HG03432 (cell line): ENCODE data around the gene MPST.

Experiments
- ATAC-seq: cut with Tn5 transposase; IDR thresholded peaks from one replicate; pipeline ENCODE4 v1.9.1; 2021; ENCODE audit warnings: mild to moderate bottlenecking, moderate library complexity; ENCODE audit not compliant: unreplicated experiment

MPST gene

DNA sequence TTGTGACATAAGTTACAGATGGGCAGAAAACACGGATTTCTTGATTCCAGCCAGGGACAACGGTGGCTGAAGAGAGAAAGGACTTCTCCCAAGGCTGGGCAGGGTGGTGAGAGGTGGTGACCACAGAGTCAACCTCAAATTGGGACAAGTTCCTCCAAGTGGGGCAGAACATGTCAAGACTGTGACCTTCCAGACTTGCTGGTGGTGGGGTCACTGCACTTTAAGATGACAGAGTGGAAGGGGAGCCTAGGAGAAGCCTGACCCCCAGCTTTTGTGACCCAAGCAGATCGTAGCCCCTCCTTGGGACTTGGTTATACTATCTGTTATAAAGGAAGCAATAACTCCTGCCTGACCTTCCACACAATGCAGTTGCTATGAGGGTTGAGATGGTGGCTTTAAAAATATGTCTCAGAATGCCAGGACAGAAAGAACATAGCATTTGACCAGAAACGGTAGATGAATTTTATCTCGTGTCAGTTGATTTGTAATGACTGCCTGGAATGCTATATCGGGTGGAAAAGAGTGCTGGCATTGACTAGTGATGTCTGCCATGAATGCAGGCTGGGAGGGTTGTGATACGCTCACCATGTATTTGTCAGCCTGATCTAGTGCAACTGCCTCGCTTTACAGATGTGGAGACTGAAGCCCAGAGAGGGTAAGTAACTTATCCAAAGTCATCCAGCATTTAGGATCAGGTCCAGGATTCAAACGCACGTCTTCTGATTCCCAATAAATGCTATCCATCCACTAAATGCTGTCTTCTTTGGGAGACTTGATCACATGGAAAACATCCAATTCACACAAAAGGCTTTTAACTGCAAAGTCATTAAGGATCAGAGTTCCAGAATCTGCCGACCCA lies 18.6 kb upstream of the MPST start:
- no peak for ATAC-seq

DNA sequence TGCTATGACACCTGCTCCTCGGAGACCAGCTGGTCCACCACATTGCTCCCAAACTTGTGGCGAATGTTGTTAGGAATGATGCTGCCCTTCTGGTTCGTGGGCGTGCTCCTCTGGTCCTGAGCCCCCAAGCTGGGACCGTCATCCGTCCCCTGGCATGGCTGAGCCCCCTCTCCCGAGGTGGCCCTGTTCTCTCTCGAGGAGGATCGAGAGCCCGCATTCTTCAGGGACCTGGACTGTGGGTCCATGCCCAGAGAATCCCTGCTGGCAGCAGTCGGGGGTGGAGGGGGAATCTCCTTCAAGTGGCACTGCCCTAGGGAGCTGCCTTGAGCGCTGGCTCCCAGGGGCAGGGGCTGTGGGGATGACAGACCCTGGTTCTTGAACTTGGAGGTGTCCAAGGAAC lies 17.7 kb upstream of the MPST start:
- no peak for ATAC-seq

DNA sequence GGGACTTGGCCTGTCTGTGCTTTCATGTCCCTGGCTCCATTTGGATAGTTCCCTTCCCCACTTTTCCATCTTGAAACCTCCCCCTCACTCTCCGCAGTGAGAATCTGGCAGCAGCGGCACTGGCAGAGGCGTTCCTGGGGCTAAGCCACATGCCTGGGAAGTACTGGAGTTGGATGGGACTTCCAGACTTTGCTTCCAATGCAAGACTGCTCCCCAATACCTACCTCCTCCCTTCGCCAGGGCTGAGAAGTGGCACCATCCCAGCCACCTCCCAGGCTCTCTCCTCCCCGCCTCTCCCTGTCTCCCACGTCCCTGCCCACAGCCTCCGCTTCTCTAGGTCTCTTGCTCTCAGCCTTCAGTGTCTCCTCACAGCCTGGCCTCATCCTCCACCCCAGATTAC lies 16.9 kb upstream of the MPST start:
- no peak for ATAC-seq

DNA sequence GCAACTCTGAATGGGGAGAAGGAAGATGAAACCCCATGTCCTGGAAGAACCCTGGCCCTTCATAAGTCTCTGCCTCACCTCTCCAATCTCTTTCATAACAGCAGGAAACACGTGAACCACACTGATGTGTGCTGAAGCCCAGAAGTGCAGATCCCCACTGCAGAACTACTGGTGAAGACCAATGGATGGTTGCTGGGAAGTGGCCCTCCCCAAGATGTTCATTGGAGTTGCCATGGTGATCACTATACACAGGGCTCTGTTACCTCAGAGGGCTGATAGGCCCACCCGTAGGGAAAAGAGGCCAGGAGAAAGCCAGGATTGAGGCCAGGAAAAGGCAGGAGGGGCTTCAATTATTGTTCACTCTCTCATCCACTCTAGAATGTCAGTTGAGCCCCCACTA lies 11.9 kb upstream of the MPST start:
- no peak for ATAC-seq

DNA sequence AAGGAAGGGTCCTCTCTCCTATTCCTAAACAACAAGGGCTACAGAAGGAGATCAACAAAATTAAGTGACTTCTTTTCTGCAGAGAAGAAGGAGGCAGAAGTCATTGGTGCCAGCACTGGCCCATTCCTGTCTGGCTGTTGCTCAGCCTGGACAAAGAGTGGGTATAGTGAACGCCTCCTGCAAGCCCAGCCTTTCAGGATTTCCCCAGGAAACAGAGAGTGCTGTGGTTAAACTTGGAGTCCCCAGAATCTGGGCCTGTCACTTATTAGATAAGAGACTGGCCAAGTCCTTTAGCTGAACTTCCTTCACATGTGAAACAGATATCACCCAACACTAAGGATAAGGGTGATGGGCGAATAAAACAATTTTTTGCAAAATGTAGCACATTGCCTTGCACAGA lies 11.2 kb upstream of the MPST start:
- ATAC-seq = no peak

DNA sequence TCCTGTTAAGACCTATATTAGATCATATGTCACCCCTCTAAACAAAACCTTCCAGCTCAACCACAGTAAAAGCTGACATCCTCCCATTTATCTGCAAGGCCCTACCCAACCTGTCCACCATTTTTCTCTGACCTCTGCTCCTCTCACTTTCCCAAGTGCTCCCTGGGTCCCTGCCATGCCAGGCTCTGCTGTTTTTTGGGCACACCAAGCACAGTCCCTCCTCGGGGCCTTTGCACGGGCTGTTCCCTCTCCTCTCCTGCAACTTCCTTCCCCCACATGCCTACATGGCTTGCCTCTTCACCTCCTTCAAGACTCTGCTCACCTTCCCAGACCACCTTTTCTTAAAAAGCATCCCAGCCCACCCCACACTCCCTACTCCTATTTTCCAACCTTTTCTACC lies 10.1 kb upstream of the MPST start:
- no peak for ATAC-seq

DNA sequence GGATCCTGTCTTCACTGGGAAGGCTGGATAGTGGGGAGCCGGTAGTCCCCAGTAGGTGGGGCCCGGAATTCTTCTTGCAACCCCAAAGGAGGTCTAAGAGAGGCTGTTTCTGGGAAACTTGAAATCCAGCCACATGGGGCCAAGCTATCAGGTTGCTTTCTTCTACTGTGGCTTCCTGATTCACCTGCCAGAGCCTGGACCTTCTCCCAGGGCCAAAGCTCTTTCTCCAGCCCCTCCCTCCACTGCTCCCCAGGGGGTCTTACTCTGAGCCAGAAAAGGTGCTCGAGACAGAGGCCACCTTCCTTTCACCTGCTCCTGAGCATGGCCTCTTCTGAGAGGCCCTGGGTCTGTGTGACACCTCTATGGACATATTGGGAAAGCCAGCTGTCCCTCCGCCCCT lies 9.4 kb upstream of the MPST start:
- ATAC-seq = no peak

DNA sequence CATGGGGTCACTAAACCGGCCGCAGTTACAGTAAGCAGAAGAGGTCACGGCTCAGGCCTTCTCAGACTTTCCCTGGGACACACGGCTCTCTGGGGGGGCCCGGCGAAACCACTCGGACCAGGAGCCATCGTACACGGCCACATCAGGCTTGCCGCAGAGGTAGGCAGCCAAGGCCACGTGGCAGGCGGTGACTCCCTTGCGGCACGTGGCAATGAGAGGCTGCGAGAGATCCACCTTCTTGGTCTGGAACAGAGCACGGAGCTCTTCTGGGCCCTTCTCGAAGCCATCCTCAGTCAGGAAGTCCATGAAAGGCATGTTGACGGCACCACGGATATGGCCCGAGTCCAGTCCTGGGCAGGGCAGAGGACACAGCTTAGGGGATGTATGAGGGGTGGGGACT lies 8.6 kb upstream of the MPST start:
- ATAC-seq = no peak

DNA sequence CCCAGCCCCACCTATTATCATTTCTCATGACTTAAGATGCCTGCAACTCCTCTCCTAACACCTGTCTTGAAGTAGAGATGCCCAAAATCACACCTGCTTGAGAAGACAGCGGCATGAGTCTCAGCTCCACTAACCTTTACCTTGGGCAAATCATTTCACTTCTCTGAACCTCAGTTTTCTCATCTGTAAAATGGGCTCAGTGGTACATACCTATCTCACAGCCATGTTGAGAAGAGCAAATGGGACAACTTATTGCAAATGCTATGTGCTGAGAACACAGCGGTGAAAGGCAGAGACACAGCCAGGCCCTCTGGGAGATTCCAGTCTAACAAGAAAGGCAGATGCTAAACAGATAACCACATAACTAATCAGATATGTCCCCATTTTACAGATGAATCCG lies 8.1 kb upstream of the MPST start:
- no peak for ATAC-seq

DNA sequence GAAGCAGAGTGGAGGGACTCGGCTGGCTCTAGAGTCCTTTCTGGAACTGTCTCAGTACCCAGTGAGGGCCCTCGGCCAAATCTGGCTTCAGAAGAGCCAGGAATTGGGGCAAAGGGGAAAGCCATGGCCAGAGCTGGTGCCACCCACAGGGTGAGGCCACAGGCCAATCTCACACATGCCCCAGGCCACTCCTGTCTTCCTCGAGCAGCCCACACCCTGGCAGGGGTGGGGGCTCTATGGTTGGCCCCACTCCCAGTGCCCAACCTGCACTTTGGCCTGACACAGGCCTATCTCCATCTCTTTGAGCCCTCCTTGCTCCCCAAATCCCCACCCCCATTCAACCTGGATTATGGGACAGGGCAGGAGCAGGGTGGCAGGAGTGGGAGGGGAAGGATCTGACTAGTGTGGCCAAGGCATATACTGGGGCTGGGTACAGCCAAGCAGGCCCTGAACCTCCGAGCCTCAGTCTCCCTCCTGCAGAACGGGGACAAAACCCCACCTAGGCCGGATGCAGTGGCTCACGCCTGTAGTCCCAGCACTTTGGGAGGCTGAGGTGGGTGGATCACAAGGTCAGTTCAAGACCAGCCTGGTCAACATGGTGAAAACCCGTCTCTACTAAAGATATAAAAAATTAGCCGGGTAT lies 7.2 kb upstream of the MPST start:
- no peak for ATAC-seq

DNA sequence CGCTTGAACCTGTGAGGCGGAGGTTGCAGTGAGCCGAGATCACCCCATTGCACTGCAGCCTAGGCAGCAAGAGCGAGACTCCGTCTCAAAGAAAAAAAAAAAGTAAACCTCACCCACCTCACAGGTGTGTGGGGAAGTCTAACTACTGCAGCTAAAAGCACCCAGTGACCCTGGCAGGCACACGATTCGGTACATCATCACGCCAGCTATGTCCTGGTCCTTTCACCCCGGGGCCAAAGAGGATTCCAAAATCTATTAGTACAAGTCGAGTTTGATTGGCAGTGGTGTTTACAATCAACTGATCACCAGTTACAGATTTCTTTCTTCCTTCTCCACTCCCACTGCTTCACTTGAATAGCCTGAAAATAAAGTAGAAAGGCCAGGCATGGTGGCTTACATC lies 6.6 kb upstream of the MPST start:
- no peak for ATAC-seq

DNA sequence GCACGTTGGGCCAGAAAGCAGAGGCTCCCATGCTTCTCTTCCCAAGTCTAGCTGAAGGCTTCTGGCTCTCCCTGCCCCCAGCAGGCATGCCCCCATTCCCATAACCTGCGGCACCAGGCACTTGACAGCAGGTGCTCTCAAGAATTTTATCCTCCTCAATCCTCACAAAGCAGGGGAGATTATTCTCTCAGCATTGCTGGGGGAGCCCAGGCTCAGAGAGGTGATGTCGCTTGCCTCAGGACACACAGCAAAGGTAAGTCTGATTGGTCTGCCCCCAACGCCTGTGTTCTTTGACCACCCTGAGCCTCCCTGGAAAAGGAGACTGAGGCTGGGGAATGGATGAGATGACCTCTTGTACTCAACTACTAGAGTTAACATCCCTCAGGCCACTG lies 5.1 kb upstream of the MPST start:
- no peak for ATAC-seq

DNA sequence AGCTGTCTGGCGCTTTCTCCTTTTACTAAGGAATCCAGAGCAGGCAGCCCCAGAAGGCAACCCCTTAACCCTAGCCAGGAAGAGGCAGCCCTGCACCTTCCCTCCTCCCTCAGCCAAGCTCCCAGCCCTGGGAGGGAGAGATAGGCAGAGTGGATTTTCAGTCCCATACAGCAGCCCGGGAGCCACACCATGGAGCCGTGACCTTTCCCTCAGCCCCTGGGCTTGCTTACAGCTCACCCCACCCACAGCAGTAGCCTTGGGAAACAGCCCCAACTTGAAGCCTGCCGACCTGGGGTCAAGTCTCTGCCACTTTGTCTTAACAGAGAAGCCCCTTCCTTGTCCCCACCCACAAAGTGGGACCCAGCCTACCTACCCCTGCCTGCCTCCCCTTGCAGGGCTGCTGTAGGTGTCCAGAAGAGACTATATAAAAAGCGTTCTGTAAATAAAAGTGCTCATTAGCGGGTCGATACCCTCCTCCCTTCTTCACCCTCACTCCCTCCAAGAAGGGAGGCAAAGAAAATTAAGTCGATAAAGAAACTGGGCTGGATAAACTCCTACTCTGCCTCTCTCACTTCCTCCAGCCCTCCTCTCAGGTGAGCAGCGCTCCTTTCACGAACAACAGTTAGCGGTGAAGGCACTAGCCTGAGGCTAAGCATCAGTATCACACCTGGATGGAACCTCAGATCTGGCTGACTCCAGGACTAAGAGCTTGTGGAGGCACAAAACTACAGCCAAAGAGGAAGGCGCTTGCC lies 4.5 kb upstream of the MPST start:
- no peak for ATAC-seq

DNA sequence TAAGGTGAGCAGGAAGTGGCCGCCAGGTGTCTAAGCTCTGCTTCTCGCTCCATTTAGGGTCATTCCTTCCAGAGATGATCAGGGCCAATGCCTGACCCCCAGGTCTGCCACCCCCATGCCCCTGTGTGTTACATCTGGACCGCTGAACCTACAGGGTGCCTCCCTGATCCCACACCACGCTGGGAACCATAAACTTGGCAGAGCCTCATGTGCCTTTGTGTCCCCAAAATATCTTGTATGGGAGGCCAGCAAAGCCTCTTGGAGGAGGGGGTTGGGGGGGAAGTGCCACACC lies 4.0 kb upstream of the MPST start:
- ATAC-seq = no peak

DNA sequence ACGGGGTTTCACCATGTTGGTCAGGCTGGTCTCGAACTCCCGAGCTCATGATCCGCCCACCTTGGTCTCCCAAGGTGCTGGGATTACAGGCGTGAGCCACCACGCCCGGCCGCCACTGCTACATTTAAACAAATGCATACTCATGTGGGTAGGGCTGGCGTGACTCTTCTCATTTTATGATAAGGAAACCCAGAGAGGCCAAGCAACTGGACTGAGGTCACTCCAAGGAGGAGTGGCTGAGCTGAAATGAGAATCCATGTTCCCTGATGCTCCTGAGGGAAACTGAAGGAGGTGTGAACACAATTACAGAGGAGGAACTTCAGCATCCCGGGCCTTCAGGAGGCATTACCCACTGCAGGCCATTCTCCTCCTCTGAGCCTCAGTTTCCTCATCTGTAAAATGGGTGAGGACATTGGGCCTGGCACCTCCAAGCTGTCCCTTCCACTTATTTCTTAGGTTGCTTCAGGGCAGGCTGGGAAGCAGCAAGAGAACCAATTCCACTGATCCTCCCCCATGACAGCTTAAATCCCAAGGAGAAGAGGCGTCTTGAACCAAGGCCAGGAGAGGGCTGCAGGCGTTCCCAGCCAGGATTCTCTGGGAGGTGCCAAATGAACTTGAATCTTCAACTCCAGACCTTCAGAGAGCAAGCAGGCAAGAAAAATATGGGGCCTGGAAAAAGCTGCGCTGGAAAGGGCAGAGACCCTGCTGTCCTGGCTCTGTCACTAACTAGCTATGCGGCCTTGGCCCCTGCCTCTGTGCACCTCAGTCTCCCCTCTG lies 3.2 kb upstream of the MPST start:
- ATAC-seq = no peak

DNA sequence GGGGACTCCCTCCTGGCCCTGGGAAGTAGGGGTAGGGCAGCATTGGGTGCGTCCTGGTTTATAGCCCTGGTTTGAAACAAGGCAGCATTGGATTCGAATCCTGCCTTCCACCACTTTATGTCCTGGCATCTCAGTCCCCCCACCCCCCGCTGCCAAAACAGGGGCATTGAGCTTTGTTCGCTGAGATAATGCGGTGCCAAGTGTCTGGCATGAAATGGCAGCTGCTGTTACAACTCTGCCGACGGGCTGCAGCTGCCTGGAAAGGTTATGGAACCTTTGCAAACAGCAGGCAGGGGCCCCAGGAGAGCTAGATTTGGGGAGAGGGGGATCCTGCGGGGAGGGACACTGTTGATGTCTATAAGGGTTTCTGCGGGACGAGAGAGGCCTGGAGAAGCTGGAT lies 2.2 kb upstream of the MPST start:
- ATAC-seq = no peak

DNA sequence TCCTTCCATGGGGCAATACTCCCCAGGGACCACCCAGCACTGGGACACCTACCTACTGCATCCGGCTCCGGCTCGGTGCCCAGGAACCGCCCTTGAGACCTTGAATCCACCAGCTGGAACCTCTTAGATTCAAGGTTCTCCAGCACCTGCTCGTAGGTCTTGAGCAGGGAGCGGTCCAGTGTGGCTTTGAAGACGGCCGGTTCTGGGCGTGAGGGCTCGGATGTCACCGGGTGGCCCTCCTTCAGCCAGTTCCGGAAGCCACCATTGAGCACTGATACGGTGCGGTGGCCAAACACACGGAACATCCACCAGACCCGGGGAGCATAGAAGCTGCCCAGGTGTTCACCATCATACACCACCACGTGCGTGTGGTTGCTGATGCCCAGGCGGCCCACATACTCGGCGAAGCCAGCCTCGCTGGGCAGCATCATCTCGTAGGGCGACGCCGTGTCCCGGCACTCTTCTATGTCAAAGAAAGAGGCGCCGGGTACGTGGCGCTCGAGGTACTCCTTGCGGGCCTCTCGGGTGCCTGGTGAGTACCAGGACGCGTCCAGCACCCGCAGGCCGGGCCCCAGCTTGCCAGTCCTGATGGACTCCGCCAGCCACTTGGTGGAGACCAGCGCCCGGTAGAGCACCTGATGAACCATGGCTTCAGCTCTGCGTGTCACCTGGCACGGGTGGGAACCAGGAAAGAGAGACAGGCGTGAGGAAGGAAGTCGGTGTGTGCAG lies 1.3 kb upstream of the MPST start:
- ATAC-seq = no peak

DNA sequence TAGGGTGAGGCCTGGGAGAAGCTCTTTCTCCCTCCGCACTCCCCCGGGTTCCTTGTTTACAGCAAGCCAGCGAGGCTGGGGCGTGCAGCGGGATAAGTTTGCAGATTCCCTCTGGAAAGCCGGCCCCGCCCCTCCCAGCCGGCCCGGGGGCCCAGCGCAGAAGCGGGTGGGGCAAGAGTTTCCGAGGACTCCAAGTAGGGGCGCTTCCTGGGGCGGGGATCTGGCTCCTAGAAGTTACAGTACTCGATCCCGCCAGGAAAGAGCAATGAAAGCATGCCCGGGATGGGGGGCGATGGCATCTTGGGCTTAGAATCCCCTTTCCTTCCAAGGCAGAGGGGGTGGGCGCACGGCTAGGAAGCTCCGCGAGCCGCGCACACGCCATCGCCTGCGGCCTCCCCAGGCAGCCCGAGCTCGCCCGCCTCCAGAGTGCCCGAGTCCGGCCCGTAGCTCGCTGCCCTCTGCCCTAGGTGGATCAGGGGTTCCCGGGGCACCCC lies 680 bp upstream of the MPST start:
- ATAC-seq = peak; percentile 25

DNA sequence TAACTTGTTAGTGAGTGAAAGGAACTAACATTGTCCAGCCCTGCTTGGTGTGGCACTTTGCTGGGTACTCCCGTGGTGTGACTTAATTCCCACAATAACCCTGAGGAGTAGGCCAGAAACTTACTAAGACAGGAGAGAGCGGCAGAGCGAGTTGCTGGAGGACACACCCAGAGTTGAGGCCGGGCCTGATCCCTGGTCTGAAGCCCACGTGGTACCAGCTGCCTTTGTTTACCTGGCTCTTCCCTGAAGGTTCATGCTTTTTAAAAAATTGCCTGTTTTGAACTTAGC lies 594 bp downstream of the MPST start:
- ATAC-seq = no peak

DNA sequence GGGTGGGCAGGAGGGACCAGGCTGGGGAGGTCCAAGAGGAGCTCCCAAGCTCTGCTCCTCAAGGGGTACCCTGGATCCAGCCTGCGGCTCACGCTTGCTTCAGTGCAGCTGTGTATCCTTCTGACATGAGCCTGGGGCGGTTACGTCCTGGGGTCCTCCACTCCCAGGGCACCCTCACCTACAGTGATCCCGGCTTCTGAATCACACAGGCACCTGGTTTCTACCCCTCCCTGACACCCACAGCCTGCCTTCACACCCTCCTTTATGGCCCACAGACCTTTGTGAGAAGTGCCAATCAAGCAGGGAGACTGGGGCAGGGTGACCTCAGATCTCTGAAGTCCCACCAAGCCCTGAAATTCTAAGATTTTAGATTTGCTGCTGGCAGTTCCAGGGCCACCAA lies 1.5 kb downstream of the MPST start:
- no peak for ATAC-seq
